Activated CD8-positive, alpha-beta memory T cell treated with anti-CD3 and anti-CD28 coated beads, Interleukin-2, amount 50 U/mL, for 24 hours (primary cell): ENCODE measurements around the gene SPEG.
"Not testable (repeated sequence)": the region's sequence is repeated elsewhere in the genome, so short reads cannot be mapped to it uniquely, and the experiment has no call there.

Experiments used
- DNase-seq: peaks from one replicate; pipeline ENCODE4 v3.0.0-alpha.2; 2020; ENCODE audit errors: extremely low read depth

The SPEG gene

DNA sequence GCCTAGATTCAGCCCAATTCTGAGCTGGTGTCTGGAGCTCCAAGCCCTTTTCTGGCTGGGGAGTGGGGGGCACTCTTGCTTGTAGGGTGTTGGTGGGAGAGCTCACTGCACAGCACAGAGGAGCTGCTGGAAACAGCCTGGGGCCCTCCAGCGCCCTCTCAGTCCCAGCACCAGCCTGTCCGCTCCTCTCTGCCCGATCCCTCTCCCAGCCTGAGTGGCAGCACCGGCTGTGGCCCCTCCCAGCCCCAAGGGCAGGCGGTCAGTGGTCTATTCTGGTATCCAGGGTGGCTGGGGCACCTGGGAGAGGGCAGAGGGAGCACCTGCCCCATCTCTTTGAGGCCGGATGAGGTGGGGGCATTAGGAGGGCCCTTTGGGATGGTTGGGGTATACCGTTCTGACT lies 29.7 kb upstream of the SPEG start:
- DNase-seq, result no peak

DNA sequence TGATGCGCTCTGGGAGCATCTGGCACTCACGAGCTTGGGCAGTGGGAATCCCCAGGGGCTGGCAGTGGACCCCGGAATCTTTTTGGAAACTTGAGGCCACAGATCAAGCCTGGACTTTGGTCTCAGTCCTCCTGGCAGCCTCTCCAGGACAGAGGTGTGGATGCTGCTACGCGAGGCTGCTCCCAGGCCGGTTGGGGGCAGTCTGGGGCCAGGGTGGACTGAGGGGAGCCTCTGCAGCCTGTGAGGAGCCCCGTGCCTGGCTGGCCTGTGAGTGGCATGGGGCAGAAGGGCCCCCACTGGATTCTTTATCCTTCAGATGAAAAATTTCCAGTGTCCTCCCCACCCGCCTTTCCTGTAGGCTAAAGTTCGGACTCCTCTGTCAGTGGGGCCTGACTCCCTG lies 29.2 kb upstream of the SPEG start:
- no peak for DNase-seq

DNA sequence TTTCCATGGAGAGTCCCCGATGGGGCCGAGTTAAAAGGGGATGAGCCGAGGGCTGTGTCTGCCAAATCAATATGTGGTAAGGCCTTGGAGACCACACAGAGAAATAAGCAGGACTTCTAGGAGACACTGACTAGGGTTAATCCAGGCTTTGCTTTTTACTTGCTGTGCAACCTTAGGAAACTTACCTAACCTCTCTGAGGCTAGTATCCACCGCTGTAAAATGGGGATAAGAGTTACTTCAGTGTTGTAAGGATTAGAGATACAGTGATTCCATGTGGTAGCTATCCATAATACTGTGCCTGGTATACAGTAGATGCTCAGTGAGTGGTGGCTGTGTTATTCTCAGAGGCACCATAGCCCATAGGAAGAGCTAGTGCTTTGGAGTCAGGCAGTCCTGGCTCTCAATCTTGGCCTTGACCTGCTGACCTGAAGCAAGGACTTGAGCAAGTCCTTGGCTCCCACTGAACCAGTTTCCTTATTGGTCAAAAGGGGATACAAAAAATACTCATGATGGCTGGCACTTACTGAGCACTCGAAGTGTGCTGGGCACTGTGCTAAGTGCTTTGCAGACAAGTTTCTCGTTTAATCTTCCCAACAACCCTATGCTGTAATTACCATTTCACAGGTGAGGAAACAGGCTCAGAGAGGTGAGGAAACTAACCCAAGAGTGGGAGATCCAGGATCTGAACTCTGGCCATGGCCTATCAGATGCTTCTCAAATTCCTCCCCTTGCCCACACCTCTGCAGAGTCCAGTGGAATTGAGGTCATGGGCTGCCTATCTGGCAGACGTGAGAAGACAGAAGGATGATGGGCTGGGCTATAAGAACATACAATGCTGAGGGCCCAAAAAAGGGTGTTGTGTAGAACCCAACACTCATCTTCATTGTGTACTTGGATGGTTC lies 28.4 kb upstream of the SPEG start:
- no peak for DNase-seq

DNA sequence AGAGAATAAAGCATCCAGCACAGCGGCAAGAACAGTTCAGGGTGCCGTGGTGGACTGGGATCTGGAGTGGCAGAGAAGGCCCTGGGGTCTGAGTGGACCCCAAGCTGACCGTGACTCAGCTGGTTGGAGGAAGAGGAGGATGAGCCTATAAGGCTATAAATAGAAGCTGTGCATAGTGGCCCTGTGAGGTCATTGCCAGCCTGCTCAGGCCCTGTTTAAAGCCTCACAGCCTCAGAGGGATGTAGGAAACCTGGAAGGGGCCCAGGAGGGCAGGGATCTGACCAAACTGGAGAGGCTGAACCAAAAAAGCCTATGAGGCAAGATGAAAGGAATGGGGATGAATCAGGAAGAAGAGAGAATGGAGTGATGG lies 27.8 kb upstream of the SPEG start:
- DNase-seq, result no peak

DNA sequence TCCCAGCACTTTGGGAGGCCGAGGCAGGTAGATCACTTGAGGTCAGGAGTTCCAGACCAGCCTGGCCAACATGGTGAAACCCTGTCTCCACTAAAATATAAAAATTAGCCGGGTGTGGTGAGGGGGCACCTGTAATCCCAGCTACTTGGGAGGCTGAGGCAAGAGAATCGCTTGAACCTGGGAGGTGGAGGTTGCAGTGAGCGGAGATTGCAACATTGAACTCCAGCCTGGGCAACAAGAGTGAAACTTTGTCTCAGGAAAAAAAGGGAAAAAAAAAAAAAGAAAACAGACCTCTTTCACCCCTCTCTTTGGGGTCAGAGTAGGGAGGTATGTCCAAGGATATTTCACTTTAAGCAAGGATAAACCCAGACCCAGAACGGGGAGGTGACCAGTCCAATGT lies 27.3 kb upstream of the SPEG start:
- DNase-seq, result not testable (repeated sequence)

DNA sequence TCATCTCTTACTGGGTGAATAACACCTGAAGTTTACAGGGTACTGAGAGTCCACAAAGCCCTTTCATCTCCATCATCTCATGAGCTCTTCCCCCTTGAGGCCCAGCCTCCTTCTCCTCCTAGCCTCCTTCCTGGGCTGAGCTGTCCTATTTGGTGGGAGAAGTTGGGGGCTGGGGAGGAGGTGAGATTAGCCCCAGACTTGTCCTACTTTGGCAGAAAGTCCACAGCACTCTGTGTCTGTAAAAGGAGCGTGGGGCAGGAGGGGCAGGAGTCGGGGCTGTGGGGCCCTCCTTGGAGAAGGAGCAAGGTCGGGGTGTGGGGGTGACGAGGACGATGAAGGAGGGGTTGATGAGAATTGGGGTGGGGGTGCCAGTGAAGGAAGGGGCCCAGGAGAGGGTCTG lies 26.4 kb upstream of the SPEG start:
- DNase-seq, result no peak

DNA sequence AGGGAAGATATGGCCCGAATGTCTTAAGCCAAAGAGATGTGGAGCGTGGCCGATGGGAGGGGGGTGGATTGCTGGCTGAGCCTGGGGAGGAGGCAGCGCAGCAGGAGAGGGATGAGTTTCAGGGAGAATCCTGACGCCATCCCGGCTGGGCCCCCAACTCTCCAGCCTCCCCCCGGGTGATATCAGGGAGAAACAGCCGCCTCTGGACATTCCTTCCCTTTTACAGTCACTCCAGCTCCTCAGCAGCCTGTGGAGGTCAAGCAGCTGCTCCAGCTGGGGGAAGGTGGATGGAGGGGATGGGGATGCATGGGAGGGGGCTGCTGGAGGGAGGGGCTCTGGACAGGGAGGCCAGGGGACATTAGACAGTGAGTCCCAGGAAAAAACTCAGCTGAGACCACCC lies 26.0 kb upstream of the SPEG start:
- DNase-seq, result no peak

DNA sequence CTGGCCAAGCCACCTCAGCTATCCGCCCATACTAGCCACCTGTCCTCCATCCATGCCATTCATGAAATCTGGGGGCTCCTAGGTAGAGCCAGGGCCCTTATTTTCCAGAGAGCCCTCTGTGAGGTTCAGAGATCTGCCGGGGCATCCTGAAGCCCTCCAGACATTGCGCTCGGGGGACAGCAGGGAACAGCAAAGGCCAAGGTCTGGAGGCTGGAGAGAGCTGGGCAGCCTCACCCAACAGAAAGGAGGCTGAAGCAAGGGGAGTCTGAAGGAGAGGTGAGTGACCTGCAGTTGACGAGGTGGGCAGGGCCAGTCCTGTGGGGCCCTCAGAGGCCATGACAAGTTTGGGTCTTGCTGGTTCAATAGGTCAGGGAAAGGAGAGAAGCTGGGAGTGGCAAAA lies 25.0 kb upstream of the SPEG start:
- no peak for DNase-seq

DNA sequence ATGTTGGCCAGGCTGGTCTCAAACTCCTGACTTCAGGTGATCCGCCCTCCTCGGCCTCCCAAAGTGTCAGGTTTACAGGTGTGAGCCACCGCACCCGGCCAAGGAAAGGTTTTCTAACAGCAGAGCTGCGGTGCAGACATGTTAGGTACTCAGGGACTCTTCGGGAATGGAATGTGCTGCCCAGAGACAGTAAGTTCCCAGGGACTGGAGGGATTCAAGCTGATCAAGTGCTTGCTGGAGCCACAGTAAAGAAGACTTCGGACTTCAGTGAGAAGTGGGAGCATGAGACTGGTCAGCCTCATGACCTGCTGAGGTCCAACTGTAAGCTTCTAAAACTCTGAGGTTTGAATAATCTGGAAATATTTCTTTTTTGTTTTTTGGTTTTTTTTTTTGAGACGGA lies 24.3 kb upstream of the SPEG start:
- DNase-seq, result no peak

DNA sequence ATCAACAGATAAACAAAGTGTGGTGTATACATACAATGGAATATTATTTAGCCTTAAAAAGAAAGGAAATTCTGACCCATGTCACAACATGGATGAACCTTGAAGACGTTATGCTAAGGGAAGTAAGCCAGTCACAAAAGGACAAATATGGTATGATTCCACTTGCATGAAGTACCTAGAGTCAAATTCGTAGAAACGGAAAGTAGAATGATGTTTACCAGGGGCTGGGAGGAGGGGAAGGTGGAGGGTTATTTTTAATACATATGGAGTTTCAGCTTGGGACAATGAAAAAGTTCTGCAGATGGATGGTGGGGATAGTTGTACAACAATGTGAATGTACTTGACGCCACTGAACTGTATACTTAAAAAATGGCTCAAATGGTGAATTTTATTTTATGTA lies 19.8 kb upstream of the SPEG start:
- no peak for DNase-seq

DNA sequence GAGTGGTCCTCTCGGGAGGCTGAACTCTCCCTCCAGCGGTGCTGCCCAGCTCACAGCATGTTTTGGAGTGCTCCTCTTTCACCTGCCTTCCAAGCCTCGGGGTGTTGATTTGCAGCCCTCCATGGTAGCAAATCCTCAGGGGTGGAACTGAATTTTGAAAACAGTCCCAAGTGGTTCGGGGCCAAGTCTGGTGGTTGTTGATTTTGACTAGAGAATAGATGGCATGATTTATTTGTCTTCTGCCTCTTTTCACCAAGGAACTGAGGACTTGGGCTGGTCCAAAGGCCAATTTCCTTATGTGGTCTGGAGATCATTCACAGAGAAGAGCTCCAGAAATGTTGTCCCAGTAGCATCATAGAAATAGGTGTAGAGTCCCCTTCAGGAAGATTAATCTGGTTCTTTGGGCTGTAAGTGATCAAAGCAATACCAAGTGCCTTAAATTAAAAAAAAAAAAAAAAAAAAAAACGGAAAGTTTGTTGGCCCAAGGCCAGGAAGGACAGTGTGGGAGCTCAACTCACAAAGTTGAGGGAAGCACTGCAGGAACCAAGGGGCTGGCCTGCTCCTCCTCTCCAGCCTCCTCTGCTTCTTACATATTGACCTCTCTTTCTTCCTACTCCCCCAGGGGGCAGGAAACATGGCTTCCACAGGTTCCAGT lies 18.9 kb upstream of the SPEG start:
- no peak for DNase-seq

DNA sequence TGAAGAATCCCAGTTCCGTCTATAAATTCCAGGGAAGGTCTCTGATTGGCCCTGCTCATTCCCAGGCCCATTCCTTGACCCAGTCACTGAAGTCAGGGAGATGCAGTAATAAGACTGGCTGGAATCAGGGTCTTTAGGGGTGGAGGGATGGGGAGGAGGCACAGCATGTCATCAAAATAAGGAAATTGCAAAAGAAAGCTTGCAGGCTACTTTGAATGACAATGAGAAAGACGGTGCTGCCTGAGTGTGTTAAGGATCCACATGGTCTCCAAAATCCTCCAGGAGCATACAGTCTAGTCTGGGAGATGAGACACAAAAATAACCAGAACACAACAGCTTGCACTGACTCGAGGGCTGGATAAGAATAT lies 18.4 kb upstream of the SPEG start:
- DNase-seq, result no peak

DNA sequence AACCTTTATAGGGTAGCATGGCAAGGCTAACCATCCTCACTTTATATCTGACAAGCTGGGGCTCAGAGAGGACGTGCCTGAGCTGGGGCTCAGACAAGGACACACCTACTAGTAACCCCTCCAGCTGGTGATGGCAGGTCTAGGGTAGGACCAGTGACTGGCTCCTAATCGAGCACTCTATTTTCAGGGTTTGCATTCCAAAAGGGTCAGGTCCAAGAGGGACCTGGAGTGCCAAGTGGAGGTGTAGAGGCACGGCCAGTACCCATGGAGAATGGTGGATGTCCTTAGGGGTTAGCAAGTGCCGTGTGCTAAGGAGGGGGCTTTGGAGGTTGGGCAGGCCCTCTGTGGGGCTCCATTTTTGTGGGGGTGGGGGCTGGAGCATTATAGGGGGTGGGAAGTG lies 17.7 kb upstream of the SPEG start:
- no peak for DNase-seq

DNA sequence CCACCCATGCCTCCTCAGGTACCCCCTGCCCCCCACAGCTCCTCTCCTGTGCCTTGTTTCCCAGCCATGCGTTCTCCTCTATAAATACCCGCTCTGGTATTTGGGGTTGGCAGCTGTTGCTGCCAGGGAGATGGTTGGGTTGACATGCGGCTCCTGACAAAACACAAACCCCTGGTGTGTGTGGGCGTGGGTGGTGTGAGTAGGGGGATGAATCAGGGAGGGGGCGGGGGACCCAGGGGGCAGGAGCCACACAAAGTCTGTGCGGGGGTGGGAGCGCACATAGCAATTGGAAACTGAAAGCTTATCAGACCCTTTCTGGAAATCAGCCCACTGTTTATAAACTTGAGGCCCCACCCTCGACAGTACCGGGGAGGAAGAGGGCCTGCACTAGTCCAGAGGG lies 17.3 kb upstream of the SPEG start:
- no peak for DNase-seq

DNA sequence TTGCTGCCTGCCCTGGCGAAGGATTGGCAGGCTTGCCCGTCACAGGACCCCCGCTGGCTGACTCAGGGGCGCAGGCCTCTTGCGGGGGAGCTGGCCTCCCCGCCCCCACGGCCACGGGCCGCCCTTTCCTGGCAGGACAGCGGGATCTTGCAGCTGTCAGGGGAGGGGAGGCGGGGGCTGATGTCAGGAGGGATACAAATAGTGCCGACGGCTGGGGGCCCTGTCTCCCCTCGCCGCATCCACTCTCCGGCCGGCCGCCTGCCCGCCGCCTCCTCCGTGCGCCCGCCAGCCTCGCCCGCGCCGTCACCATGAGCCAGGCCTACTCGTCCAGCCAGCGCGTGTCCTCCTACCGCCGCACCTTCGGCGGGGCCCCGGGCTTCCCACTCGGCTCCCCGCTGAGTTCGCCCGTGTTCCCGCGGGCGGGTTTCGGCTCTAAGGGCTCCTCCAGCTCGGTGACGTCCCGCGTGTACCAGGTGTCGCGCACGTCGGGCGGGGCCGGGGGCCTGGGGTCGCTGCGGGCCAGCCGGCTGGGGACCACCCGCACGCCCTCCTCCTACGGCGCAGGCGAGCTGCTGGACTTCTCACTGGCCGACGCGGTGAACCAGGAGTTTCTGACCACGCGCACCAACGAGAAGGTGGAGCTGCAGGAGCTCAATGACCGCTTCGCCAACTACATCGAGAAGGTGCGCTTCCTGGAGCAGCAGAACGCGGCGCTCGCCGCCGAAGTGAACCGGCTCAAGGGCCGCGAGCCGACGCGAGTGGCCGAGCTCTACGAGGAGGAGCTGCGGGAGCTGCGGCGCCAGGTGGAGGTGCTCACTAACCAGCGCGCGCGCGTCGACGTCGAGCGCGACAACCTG lies 16.3 kb upstream of the SPEG start, which contains the start of gene DES:
DES (plus strand) TSS at position 223 of the 857 bp plus-strand sequence; CDS start at position 309, 86 bp downstream.
- DNase-seq, result no peak

DNA sequence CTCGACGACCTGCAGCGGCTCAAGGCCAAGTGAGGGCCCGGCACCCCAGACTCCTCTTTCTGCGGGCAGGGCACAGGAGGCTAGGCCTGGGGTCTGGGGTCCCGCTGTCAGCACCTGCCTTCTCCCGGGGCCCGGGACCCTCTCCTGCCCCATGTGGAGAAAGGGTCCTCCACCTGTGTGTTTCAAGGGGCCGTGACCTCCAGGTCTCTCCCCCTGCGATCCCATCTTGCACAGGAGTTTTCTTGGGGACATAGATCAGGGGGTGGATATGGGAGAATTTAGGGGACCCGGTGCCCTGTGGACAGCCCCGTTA lies 15.7 kb upstream of the SPEG start:
- DNase-seq, result no peak

DNA sequence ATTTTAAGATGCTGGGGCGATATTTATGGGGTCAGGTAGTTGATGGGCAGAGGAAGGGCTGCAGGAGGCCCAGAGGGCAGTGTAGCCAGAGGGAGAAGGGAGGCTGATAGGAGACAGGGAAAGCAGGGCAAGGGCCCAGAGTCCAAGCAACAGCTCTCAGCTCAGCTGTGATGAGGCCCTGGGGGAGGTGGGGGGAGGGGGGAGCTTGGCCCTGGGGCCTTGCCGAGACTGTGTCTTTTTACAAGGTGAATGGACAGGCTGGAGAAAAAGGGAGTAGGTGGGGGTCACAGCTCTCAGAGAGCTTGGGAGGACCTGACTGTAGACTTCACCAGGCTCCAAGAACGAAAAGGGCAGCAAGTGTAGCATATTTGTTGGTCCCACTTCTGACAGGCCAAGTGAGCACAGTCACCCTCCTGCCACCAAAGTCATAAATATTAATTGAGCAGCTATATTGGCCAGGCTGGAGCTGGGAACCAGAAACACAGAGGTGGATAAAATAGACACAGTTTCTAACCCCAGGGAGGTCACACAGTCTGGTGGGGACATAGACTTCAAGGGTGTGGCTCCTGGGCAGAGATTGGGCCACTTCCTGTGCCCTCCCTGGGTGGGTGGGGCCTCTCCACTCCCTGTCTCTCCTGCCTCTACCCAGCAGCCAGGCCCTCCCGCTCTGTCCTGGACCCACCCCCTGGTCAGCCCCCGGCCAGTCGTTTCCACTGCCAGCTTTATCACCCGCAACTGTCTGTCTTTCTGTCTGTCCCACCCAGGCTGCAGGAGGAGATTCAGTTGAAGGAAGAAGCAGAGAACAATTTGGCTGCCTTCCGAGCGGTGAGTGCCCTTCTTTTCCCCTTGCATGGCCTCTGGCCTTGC lies 15.1 kb upstream of the SPEG start:
- DNase-seq, result no peak

DNA sequence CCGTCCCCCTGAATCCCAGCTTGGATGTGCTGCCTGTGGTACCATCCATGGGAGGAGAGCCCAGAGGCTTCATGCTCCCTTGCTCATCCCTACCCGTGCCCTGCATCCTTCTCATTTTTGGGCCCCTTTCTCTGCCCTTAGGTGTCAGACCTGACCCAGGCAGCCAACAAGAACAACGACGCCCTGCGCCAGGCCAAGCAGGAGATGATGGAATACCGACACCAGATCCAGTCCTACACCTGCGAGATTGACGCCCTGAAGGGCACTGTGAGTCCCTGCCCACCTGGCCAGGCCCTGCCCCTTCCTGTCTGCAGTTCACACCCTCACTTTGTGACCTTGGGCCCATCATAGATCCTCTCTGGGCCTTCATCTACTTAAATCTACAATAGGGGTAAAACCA lies 14.0 kb upstream of the SPEG start:
- no peak for DNase-seq

DNA sequence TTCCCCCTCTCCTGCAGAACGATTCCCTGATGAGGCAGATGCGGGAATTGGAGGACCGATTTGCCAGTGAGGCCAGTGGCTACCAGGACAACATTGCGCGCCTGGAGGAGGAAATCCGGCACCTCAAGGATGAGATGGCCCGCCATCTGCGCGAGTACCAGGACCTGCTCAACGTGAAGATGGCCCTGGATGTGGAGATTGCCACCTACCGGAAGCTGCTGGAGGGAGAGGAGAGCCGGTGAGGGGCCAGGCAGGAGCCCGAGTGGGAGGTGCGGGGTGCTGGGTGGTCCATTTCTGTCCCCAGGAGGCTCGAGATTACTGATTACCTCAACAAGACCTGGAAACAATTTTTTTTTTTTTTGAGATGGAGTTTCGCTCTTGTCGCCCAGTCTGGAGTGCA lies 13.3 kb upstream of the SPEG start:
- DNase-seq, result no peak

DNA sequence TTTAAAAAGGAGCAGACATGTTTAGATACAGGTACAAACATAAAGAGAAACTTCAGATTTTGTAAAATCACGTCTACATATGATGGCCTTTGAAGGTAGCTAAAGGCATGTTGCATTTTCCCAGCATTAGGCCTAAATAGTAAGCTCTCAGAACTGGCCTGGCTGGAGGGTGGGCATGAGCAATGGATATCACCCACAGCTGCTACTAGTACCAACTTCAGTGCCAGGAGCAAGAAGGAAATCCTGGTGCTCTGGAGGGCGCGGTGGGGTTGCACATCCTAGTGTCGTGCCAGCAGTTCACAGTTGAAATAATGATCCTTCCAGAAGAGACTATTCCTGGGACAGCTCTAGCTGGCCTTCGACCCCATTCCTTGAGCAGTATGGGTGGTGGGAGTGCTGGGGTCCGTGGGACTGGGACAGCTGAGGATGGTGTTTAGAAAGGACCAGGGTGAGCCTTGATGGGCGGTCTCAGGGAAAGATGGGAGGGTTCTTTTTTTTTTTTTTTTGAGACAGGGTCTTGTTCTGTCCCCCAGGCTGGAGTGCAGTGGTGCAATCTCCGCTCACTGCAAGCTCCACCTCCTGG lies 11.6 kb upstream of the SPEG start:
- no peak for DNase-seq

DNA sequence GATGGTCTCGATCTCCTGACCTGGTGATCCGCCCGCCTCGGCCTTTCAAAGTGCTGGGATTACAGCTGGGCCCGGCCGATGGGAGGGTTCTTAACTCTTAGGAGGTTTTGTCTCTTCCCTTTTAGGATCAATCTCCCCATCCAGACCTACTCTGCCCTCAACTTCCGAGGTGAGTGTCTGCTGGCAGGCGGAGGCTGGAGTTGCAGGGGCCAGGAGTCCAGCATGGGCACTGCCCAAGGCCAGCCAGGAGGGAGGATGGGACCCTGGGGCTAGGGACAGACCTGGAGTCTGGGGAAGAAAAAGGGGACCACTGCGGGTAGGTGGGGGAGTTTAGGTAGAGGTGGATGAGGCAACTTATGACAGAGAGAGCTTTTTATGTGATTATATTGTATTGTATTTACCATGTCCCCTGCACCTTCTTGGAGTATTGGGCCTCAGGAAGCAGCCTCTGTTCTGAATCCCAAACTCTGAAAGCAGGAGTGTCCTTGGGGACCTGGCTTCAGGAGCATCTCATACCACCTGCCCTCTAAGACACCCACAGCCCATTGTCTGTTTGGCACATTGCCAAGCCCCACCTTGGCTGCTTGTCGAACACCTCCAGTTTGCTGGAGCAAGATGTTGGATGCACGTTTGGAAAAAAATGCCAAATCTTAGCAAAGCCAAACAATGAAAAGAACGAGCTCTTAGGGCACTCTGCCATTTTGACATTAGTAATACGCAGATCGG lies 10.8 kb upstream of the SPEG start:
- DNase-seq, result no peak
